Upper lobe of left lung (tissue), 6 donors: ENCODE measurements around the gene ZNF717. TPM values are rescaled to one million over a fixed set of nuclear protein-coding genes. Genes with fewer than 3 reads are reported as not detected.

Experiments used
- ATAC-seq, 2 donors: fragments of 200-7000 bp; cut with Tn5 transposase; one replicate each; pipeline ENCODE4 v1.9.1; 2022; ENCODE audit warnings: mild to moderate bottlenecking in 2 of 2, moderate library complexity in 2 of 2; ENCODE audit not compliant: low FRiP score in 2 of 2
- DNase-seq, 2 donors: peaks; one replicate each; pipeline ENCODE4 v3.0.0-alpha.2; 2019 to 2020
- H3K27ac ChIP-seq, 4 donors: fragments of 200-600 bp; sonication (generic); one replicate each; pipeline ENCODE4 v1.5.1; 2016 to 2019
- H3K27me3 ChIP-seq, 4 donors: fragments of 200-600 bp; sonication (generic); one replicate each; pipeline ENCODE4 v1.5.1; 2017 to 2019
- H3K36me3 ChIP-seq, 4 donors: fragments of 200-600 bp; sonication (generic); one replicate each; pipeline ENCODE4 v1.5.1; 2016 to 2019
- H3K4me1 ChIP-seq, 4 donors: fragments of 200-600 bp; sonication (generic); one replicate each; pipeline ENCODE4 v1.5.1; 2018 to 2019
- H3K4me3 ChIP-seq, 4 donors: fragments of 200-600 bp; sonication (generic); one replicate each; pipeline ENCODE4 v1.5.1; 2017 to 2019; ENCODE audit warnings: mild to moderate bottlenecking in 2 of 4, moderate library complexity in 1 of 4
- H3K9me3 ChIP-seq, 4 donors: fragments of 200-600 bp; sonication (generic); one replicate each; pipeline ENCODE4 v1.5.1; 2018 to 2019
- CTCF ChIP-seq, 6 experiments: fragments of 450-650 bp in 4 of 6; fragments of 200-600 bp in 2 of 6; sonication (generic) in 2 of 6; IDR thresholded peaks; one replicate each; pipeline ENCODE4 v1.5.1; 2016 to 2019; ENCODE audit warnings: antibody characterized with exemption in 6 of 6
- EP300 ChIP-seq, 4 donors: sonication (generic); formaldehyde crosslinking; IDR thresholded peaks; one replicate each; pipeline ENCODE4 v1.5.1; 2017; ENCODE audit warnings: antibody characterized with exemption in 4 of 4, control low read depth in 2 of 4
- POLR2A ChIP-seq, 4 donors: fragments of 450-650 bp; IDR thresholded peaks; one replicate each; pipeline ENCODE4 v1.5.1; 2016 to 2017; ENCODE audit warnings: antibody characterized with exemption in 4 of 4, mild to moderate bottlenecking in 2 of 4
- POLR2AphosphoS5 ChIP-seq, 2 donors: sonication (generic); formaldehyde crosslinking; IDR thresholded peaks; one replicate each; pipeline ENCODE4 v1.5.1; 2017; ENCODE audit warnings: antibody characterized with exemption in 2 of 2
- WGBS, 2 donors: methylation state at CpG; one replicate each; pipeline ENCODE4 v1.1.5; 2017 to 2018; 5-methylcytosine and 5-hydroxymethylcytosine counted together
- small RNA-seq, 4 donors: library from RNA; depleted of rRNA; stranded (forward); fragments of <200 nt; gene quantifications; one replicate each; pipeline ENCODE3, GENCODE V24; 2016
- total RNA-seq, 6 donors: library from RNA; depleted of rRNA in 4 of 6; stranded (reverse); fragments of >200 nt in 4 of 6; gene quantifications; one replicate each; pipeline versions ENCODE4 v1.1.0 to v1.2.1, GENCODE V29; 2016 to 2021
- donor health status: DM: no; HTN: no; CAD: no; lungs with moderate emphysema.
- donor health status: DM: no; HTN: yes; CAD: no; lungs with severe emphysema.

ZNF717 gene
- total RNA-seq, 6 donors from 2014 or later: 8.1 to 27.2 (median 9.9) TPM

- Histone ChIP-seq H3K27me3 (no peaks in the 10 kb centered on the region), H3K4me3 (no peak overlapping the region), H3K36me3 (peaks cover 0 to 9% (median 4%) of the 10 kb centered on the region in 4 donors), H3K9me3 (peaks cover 35 to 97% (median 81%) of the 10 kb centered on the region in 4 donors), H3K4me1 (no peaks in the 10 kb centered on the region), H3K27ac (no peak overlapping the region)
- ATAC-seq: no peak
- WGBS, 2 donors: 88 to 92% methylated on average over 2 of the region's 2 CpGs
- DNase-seq: no peak
- no peak for TF ChIP-seq POLR2AphosphoS5 (IDR thresholded peaks at IDR 0.05)
- no peak for TF ChIP-seq CTCF (IDR thresholded peaks at IDR 0.05)
- TF ChIP-seq POLR2A (IDR thresholded peaks at IDR 0.05): no peak
- no peak for TF ChIP-seq EP300 (IDR thresholded peaks at IDR 0.05)
These were observed 57.4 kb downstream of the ZNF717 start for GRCh38 chr3:75727985-75728384.

- Histone ChIP-seq H3K27ac (no peak overlapping the region), H3K27me3 (no peaks in the 10 kb centered on the region)
These were observed 93.3 kb downstream of the ZNF717 start for GRCh38 chr3:75692061-75692460.

GRCh38 chr3:75687323-75687722, 98.0 kb downstream of the ZNF717 start:
- no peak for DNase-seq
- Histone ChIP-seq H3K4me1 (no peaks in the 10 kb centered on the region), H3K36me3 (no peaks in the 10 kb centered on the region), H3K4me3 (no peak overlapping the region), H3K27ac (no peak overlapping the region), H3K9me3 (peaks cover 0 to 13% (median 9%) of the 10 kb centered on the region in 4 donors), H3K27me3 (no peaks in the 10 kb centered on the region)
- ATAC-seq: no peak
- 90 to 95% methylated on average over 6 to 9 of the region's 9 CpGs for WGBS, 2 donors
- TF ChIP-seq POLR2AphosphoS5 (IDR thresholded peaks at IDR 0.05): no peak
- no peak for TF ChIP-seq POLR2A (IDR thresholded peaks at IDR 0.05)
- TF ChIP-seq CTCF (IDR thresholded peaks at IDR 0.05): no peak
- no peak for TF ChIP-seq EP300 (IDR thresholded peaks at IDR 0.05)

More at GRCh38 chr3:75692061-75692460, 93.3 kb downstream of the ZNF717 start:
- ATAC-seq (no peak), DNase-seq (no peak)
- TF ChIP-seq POLR2A (IDR thresholded peaks at IDR 0.05) (no peak), POLR2AphosphoS5 (IDR thresholded peaks at IDR 0.05) (no peak), CTCF (IDR thresholded peaks at IDR 0.05) (no peak), EP300 (IDR thresholded peaks at IDR 0.05) (no peak)
- Histone ChIP-seq H3K9me3 (peaks cover 0 to 8% (median 5%) of the 10 kb centered on the region in 4 donors), H3K4me1 (no peaks in the 10 kb centered on the region), H3K4me3 (no peak overlapping the region), H3K36me3 (no peaks in the 10 kb centered on the region)
- WGBS, 2 donors: 58 to 93% methylated on average over 1 to 2 of the region's 2 CpGs

Small RNA genes lying within 50 kb of the gene (small RNA-seq; reads per million reads assigned to genes)
- gene MIR4273: 0 reads per million in 4 donors

Other genes starting within 250 kb of the ZNF717 start
- not detected for gene FRG2C, start 121.2 kb downstream of the ZNF717 start, total RNA-seq